HEK293 (cell line): ENCODE data around the gene DYNLL2.
A peak's percentile ranks its signal among the peaks of the same experiment; 100 is the strongest.

Experiments used
- CTCF ChIA-PET: fragments of 350-600 bp; formaldehyde crosslinking; extraction: SDS; loops from one replicate; lab custom pipeline; 2021; ENCODE audit warnings: antibody characterized with exemption; lab: Yijun Ruan, JAX
- POLR2A ChIA-PET: fragments of 300-600 bp; formaldehyde crosslinking; extraction: SDS; loops from one replicate; lab custom pipeline; 2020; ENCODE audit warnings: antibody characterized with exemption, inconsistent platforms; lab: Yijun Ruan, JAX
- H3K27ac ChIP-seq: fragments of 200-500 bp; sonication (Bioruptor generic); 2 replicates; pipeline ENCODE4 v1.5.1; 2014; ENCODE audit warnings: low read depth, low read length, control low read depth, inconsistent platforms; ENCODE audit errors: extremely low read depth
- H3K36me3 ChIP-seq, 2 experiments: fragments of 200-500 bp in 1 of 2; sonication (Bioruptor generic) in 1 of 2; 1 replicate in 1 of 2; 2 replicates in 1 of 2; pipeline ENCODE4 v1.5.1; 2014 to 2017; ENCODE audit warnings: inconsistent platforms in 2 of 2, low read length in 2 of 2; ENCODE audit not compliant: control insufficient read depth in 2 of 2, insufficient read depth in 1 of 2
- H3K4me1 ChIP-seq: fragments of 200-500 bp; sonication (Bioruptor generic); 2 replicates; pipeline ENCODE4 v1.5.1; 2014; ENCODE audit warnings: mild to moderate bottlenecking, low read length, inconsistent platforms; ENCODE audit not compliant: control insufficient read depth, insufficient read depth
- H3K4me3 ChIP-seq: 2 replicates; pipeline ENCODE4 v1.5.1; 2011; ENCODE audit warnings: low read depth, mild to moderate bottlenecking, control low read depth, low read length, moderate library complexity
- H3K9me3 ChIP-seq: fragments of 200-500 bp; sonication (Bioruptor generic); 2 replicates; pipeline ENCODE4 v1.5.1; 2014; ENCODE audit warnings: low read depth, low read length, inconsistent platforms; ENCODE audit not compliant: control insufficient read depth, insufficient read depth
- GLI2 ChIP-seq: fragments of 450-650 bp; formaldehyde crosslinking; IDR thresholded peaks from 2 replicates; pipeline ENCODE4; 2017; ENCODE audit warnings: missing biosample characterization, missing genetic modification characterization, low read depth, borderline replicate concordance
- GLIS1 ChIP-seq: fragments of 450-650 bp; formaldehyde crosslinking; IDR thresholded peaks from 2 replicates; pipeline ENCODE4 v1.5.1; 2016; ENCODE audit warnings: missing biosample characterization, missing genetic modification characterization
- HOXD13 ChIP-seq: sonication (generic); formaldehyde crosslinking; IDR thresholded peaks from 2 replicates; pipeline ENCODE4 v1.8.0; 2022; ENCODE audit warnings: missing genetic modification reagents, borderline replicate concordance
- KLF10 ChIP-seq: fragments of 450-650 bp; IDR thresholded peaks from 2 replicates; pipeline ENCODE4 v1.5.1; 2018; ENCODE audit warnings: missing biosample characterization, mild to moderate bottlenecking, missing genetic modification characterization
- KLF7 ChIP-seq: fragments of 450-650 bp; formaldehyde crosslinking; IDR thresholded peaks from 2 replicates; pipeline ENCODE4 v1.5.1; 2016; ENCODE audit warnings: missing biosample characterization, missing genetic modification characterization, borderline replicate concordance
- REPIN1 ChIP-seq: fragments of 450-650 bp; formaldehyde crosslinking; IDR thresholded peaks from 2 replicates; pipeline ENCODE4 v1.5.1; 2017; ENCODE audit warnings: missing biosample characterization, missing genetic modification characterization, low read depth
- YY1 ChIP-seq: fragments of 450-650 bp; formaldehyde crosslinking; IDR thresholded peaks from 2 replicates; pipeline ENCODE4 v1.5.1; 2018; ENCODE audit warnings: missing biosample characterization, missing genetic modification characterization
- ZEB2 ChIP-seq: fragments of 450-650 bp; formaldehyde crosslinking; IDR thresholded peaks from 2 replicates; pipeline ENCODE4 v1.5.1; 2016; ENCODE audit warnings: missing biosample characterization, missing genetic modification characterization
- ZNF174 ChIP-seq: fragments of 450-650 bp; formaldehyde crosslinking; IDR thresholded peaks from 2 replicates; pipeline ENCODE4 v1.5.0; 2017; ENCODE audit warnings: missing biosample characterization, mild to moderate bottlenecking, missing genetic modification characterization
- ZNF221 ChIP-seq: fragments of 450-650 bp; formaldehyde crosslinking; IDR thresholded peaks from 2 replicates; pipeline ENCODE4 v1.5.1; 2017; ENCODE audit warnings: missing biosample characterization, missing genetic modification characterization, borderline replicate concordance
- ZNF335 ChIP-seq: fragments of 450-650 bp; formaldehyde crosslinking; conservative IDR thresholded peaks from 2 replicates; pipeline ENCODE4 v1.5.1; 2016; ENCODE audit warnings: missing biosample characterization, missing genetic modification characterization
- ZNF433 ChIP-seq: fragments of 450-650 bp; formaldehyde crosslinking; IDR thresholded peaks from 2 replicates; pipeline ENCODE4 v1.5.1; 2016; ENCODE audit warnings: missing biosample characterization, missing genetic modification characterization, low read depth
- ZNF654 ChIP-seq: fragments of 450-650 bp; formaldehyde crosslinking; IDR thresholded peaks from 2 replicates; pipeline ENCODE4 v1.5.1; 2016; ENCODE audit warnings: low read depth, missing biosample characterization, missing genetic modification characterization
- ZNF76 ChIP-seq: fragments of 450-650 bp; formaldehyde crosslinking; IDR thresholded peaks from 2 replicates; pipeline ENCODE4; 2016; ENCODE audit warnings: low read depth, missing biosample characterization, missing genetic modification characterization, borderline replicate concordance
- ZNF785 ChIP-seq: fragments of 450-650 bp; formaldehyde crosslinking; IDR thresholded peaks from 2 replicates; pipeline ENCODE4 v1.5.1; 2016; ENCODE audit warnings: missing biosample characterization, missing genetic modification characterization
- TF ChIP-seq, protein P1 (sequence below): fragments of 450-650 bp; formaldehyde crosslinking; IDR thresholded peaks from 2 replicates; pipeline ENCODE4 v1.5.1; 2016; ENCODE audit warnings: missing biosample characterization, missing genetic modification characterization
- TF ChIP-seq, protein P2 (sequence below): fragments of 450-650 bp; formaldehyde crosslinking; IDR thresholded peaks from 2 replicates; pipeline ENCODE4 v1.5.1; 2016; ENCODE audit warnings: missing biosample characterization, missing genetic modification characterization
- TF ChIP-seq, protein P3 (sequence below): fragments of 450-650 bp; formaldehyde crosslinking; IDR thresholded peaks from 2 replicates; pipeline ENCODE4 v1.5.1; 2016; ENCODE audit warnings: missing biosample characterization, missing genetic modification characterization
- TF ChIP-seq, protein P4 (sequence below): fragments of 450-650 bp; formaldehyde crosslinking; IDR thresholded peaks from 2 replicates; pipeline ENCODE4 v1.5.1; 2017; ENCODE audit warnings: missing biosample characterization, mild to moderate bottlenecking, missing genetic modification characterization, moderate library complexity
- TF ChIP-seq, protein P5 (sequence below): fragments of 450-650 bp; formaldehyde crosslinking; IDR thresholded peaks from 2 replicates; pipeline ENCODE4 v1.5.1; 2016; ENCODE audit warnings: missing biosample characterization, missing genetic modification characterization
- TF ChIP-seq, protein P6 (sequence below): fragments of 450-650 bp; formaldehyde crosslinking; IDR thresholded peaks from 2 replicates; pipeline ENCODE4 v1.5.1; 2016; ENCODE audit warnings: missing biosample characterization, missing genetic modification characterization

Gene DYNLL2

DNA sequence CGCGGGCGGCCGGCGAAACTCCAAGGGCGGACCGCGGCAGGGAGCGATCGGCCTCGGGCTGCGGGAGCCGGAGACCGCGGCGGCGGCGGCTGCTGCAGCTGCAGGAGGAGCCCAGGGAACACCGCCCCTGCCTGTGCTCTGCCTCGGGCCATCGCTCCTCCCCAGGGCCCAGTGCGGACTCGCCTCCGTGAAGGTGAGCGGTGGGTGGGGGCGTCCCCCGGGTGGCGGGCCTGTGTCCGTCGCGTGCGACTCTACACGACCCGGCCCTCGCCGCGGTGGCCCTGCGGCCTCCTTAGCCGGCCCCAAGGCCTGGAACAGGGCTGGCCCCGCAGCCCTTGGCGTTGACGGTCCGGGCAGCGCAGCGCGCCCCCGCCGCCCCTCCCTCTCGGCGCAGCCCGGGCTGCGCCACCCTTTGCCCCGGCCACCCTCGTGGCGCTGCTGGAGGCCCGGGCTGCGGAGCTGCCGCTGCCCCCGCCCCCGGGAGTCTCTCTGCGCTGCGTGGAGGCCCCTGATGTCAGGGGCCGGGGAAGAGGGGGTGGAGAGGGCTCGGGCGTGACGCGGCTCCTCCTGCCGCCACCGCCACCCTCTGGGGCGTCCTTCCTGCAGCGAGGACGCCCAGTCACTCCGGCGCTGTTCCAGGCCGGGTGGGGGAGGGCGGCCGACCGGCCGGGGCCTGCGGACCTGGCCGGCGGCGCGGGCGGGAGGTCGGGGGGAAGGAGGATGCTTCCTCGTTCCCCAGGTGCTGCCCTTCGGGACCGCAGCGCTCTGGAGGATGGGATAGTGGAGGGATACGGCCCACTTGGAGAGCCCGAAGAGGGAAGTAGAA is 485 bp downstream of the DYNLL2 start (continued):
- TF ChIP-seq HOXD13 (CRISPR knock-in tag) (no peak), ZNF433 (tag by site-specific recombination) (no peak), YY1 (tag by site-specific recombination) (no peak), ZNF785 (tag by site-specific recombination) (0 out of 2 replicates have a peak, but pooled peaks have one; percentile 9), ZNF221 (no peak), REPIN1 (no peak), KLF7 (tag by site-specific recombination) (no peak)
- TF ChIP-seq, protein P1, sequence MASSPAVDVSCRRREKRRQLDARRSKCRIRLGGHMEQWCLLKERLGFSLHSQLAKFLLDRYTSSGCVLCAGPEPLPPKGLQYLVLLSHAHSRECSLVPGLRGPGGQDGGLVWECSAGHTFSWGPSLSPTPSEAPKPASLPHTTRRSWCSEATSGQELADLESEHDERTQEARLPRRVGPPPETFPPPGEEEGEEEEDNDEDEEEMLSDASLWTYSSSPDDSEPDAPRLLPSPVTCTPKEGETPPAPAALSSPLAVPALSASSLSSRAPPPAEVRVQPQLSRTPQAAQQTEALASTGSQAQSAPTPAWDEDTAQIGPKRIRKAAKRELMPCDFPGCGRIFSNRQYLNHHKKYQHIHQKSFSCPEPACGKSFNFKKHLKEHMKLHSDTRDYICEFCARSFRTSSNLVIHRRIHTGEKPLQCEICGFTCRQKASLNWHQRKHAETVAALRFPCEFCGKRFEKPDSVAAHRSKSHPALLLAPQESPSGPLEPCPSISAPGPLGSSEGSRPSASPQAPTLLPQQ, result no peak
- TF ChIP-seq, protein P2, sequence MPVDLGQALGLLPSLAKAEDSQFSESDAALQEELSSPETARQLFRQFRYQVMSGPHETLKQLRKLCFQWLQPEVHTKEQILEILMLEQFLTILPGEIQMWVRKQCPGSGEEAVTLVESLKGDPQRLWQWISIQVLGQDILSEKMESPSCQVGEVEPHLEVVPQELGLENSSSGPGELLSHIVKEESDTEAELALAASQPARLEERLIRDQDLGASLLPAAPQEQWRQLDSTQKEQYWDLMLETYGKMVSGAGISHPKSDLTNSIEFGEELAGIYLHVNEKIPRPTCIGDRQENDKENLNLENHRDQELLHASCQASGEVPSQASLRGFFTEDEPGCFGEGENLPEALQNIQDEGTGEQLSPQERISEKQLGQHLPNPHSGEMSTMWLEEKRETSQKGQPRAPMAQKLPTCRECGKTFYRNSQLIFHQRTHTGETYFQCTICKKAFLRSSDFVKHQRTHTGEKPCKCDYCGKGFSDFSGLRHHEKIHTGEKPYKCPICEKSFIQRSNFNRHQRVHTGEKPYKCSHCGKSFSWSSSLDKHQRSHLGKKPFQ (tag by site-specific recombination), result no peak
- TF ChIP-seq, protein P3, sequence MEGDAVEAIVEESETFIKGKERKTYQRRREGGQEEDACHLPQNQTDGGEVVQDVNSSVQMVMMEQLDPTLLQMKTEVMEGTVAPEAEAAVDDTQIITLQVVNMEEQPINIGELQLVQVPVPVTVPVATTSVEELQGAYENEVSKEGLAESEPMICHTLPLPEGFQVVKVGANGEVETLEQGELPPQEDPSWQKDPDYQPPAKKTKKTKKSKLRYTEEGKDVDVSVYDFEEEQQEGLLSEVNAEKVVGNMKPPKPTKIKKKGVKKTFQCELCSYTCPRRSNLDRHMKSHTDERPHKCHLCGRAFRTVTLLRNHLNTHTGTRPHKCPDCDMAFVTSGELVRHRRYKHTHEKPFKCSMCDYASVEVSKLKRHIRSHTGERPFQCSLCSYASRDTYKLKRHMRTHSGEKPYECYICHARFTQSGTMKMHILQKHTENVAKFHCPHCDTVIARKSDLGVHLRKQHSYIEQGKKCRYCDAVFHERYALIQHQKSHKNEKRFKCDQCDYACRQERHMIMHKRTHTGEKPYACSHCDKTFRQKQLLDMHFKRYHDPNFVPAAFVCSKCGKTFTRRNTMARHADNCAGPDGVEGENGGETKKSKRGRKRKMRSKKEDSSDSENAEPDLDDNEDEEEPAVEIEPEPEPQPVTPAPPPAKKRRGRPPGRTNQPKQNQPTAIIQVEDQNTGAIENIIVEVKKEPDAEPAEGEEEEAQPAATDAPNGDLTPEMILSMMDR (tag by site-specific recombination), result no peak
- TF ChIP-seq, all 188 proteins: peak for 23

DNA sequence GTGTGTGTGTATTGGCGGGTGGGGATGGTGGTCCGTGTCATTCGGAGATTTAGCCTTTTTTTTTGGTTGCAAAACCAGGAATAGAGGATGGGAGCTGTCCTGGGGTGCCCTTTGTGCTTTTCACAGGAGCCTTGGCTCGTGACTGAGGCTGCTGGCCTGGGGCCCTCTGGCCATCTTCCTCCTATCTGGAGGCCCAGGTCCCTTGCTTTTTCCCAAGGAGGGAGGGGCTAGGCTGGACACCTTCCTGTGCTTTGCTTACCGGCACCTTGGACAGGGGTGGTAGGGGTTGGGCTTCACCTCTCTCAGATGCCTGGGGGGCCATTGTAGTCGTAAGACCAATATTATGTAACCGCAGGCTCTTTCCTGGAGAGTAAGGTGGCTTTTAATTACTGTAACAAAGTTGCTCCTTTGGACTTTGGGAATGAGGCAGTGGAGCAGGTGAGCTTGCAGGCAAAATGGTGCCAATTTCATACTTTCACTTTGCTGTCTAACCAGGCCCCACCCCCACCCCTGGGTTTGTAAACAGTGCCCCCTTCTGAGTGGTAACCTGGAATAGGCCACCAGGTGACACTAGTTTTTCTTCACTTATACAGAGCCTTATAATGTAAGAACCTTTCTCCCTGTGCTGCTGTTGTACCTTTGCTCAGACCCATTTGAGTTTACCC is 1.2 kb downstream of the DYNLL2 start:
- H3K9me3 ChIP-seq, result no peaks in the 10 kb centered on the region
- H3K4me1 ChIP-seq, result peaks cover 19% of the 10 kb centered on the region
- H3K36me3 ChIP-seq, result peaks cover 28 to 48% of the 10 kb centered on the region in 2 experiments
- ChIA-PET CTCF (interaction anchor here (0.6 to 1.2 kb wide), 5 partner anchors 13 to 1630 kb away, joined by 3 to 4 read pairs (median 3); no protein-coding TSS in a partner anchor), POLR2A (interaction anchor here (0.6 to 5.3 kb wide), 8 partner anchors 66 to 239 kb away, joined by 3 to 101 read pairs (median 6); partner anchors contain the start of genes SRSF1 and VEZF1)
- peak overlapping the region; percentile 91 for H3K4me3 ChIP-seq
- peak overlapping the region; percentile 90; the same call in 1 of the 2 replicates for H3K27ac ChIP-seq
- TF ChIP-seq ZNF174 (tag by site-specific recombination) (no peak), GLIS1 (0 out of 2 replicates have a peak, but pooled peaks have one; percentile 27), GLI2 (tag by site-specific recombination) (no peak), ZEB2 (tag by site-specific recombination) (peak; percentile 25; the same call in 1 of the 2 replicates), ZNF76 (tag by site-specific recombination) (no peak), HOXD13 (CRISPR knock-in tag) (no peak), ZNF335 (tag by site-specific recombination) (peak; percentile 41), ZNF654 (tag by site-specific recombination) (peak; percentile 9; the same call in 1 of the 2 replicates), KLF10 (tag by site-specific recombination) (peak; percentile 32)
- TF ChIP-seq, protein P4, sequence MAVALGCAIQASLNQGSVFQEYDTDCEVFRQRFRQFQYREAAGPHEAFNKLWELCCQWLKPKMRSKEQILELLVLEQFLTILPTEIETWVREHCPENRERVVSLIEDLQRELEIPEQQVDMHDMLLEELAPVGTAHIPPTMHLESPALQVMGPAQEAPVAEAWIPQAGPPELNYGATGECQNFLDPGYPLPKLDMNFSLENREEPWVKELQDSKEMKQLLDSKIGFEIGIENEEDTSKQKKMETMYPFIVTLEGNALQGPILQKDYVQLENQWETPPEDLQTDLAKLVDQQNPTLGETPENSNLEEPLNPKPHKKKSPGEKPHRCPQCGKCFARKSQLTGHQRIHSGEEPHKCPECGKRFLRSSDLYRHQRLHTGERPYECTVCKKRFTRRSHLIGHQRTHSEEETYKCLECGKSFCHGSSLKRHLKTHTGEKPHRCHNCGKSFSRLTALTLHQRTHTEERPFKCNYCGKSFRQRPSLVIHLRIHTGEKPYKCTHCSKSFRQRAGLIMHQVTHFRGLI, result peak; percentile 90
- TF ChIP-seq, protein P5, sequence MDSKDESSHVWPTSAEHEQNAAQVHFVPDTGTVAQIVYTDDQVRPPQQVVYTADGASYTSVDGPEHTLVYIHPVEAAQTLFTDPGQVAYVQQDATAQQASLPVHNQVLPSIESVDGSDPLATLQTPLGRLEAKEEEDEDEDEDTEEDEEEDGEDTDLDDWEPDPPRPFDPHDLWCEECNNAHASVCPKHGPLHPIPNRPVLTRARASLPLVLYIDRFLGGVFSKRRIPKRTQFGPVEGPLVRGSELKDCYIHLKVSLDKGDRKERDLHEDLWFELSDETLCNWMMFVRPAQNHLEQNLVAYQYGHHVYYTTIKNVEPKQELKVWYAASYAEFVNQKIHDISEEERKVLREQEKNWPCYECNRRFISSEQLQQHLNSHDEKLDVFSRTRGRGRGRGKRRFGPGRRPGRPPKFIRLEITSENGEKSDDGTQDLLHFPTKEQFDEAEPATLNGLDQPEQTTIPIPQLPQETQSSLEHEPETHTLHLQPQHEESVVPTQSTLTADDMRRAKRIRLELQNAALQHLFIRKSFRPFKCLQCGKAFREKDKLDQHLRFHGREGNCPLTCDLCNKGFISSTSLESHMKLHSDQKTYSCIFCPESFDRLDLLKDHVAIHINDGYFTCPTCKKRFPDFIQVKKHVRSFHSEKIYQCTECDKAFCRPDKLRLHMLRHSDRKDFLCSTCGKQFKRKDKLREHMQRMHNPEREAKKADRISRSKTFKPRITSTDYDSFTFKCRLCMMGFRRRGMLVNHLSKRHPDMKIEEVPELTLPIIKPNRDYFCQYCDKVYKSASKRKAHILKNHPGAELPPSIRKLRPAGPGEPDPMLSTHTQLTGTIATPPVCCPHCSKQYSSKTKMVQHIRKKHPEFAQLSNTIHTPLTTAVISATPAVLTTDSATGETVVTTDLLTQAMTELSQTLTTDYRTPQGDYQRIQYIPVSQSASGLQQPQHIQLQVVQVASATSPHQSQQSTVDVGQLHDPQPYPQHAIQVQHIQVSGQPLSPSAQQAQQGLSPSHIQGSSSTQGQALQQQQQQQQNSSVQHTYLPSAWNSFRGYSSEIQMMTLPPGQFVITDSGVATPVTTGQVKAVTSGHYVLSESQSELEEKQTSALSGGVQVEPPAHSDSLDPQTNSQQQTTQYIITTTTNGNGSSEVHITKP (tag by site-specific recombination), result peak; percentile 87
- TF ChIP-seq, protein P6, sequence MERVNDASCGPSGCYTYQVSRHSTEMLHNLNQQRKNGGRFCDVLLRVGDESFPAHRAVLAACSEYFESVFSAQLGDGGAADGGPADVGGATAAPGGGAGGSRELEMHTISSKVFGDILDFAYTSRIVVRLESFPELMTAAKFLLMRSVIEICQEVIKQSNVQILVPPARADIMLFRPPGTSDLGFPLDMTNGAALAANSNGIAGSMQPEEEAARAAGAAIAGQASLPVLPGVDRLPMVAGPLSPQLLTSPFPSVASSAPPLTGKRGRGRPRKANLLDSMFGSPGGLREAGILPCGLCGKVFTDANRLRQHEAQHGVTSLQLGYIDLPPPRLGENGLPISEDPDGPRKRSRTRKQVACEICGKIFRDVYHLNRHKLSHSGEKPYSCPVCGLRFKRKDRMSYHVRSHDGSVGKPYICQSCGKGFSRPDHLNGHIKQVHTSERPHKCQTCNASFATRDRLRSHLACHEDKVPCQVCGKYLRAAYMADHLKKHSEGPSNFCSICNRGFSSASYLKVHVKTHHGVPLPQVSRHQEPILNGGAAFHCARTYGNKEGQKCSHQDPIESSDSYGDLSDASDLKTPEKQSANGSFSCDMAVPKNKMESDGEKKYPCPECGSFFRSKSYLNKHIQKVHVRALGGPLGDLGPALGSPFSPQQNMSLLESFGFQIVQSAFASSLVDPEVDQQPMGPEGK (tag by site-specific recombination), result peak; percentile 24; the same call in 1 of the 2 replicates
